Stomach (tissue), 4 donors: ENCODE results near the gene LRRC56.

Experiments used
- CTCF ChIP-seq, 7 experiments: fragments of 450-650 bp in 4 of 7; fragments of 200-600 bp in 3 of 7; sonication (generic) in 3 of 7; IDR thresholded peaks; one replicate each; pipeline ENCODE4 v1.5.1; 2016 to 2019; ENCODE audit warnings: antibody characterized with exemption in 7 of 7, control low read depth in 2 of 7, mild to moderate bottlenecking in 1 of 7
- POLR2AphosphoS5 ChIP-seq, 3 donors: sonication (generic); formaldehyde crosslinking; IDR thresholded peaks; one replicate each; pipeline ENCODE4 v1.6.1; 2016; ENCODE audit warnings: antibody characterized with exemption in 3 of 3

- no peak for TF ChIP-seq POLR2AphosphoS5 (IDR thresholded peaks at IDR 0.05)
- TF ChIP-seq CTCF (IDR thresholded peaks at IDR 0.05), result no peak
These were observed 47.6 kb upstream of the LRRC56 start for GRCh38 chr11:489610-490185.
